ENCODE measurements around the gene SAP30.

The SAP30 gene

GRCh38 chr4:173380987-173381386 lies 10.2 kb downstream of the SAP30 start:
- H3K4me1 ChIP-seq: peaks cover 10% of the 10 kb centered on the region
- H3K36me3 ChIP-seq (replicated peaks): no peaks in the 10 kb centered on the region; the same call in none of the 2 replicates
- no peaks in the 10 kb centered on the region for H3K9me3 ChIP-seq
- in situ Hi-C loops (cut with MboI; ENCODE audit: low sequenced_read_pairs): no loop called here
- DNase-seq (ENCODE audit: low spot score in 2 of 2): no peak
- H3K4me3 ChIP-seq: no peak overlapping the region
- H3K27me3 ChIP-seq (ENCODE audit: low read depth): no peaks in the 10 kb centered on the region

GRCh38 chr4:173381610-173382009 lies 10.9 kb downstream of the SAP30 start:
- Histone ChIP-seq H3K36me3 (replicated peaks) (no peaks in the 10 kb centered on the region; the same call in none of the 2 replicates), H3K9me3 (no peaks in the 10 kb centered on the region), H3K4me3 (no peak overlapping the region), H3K4me1 (peaks cover 10% of the 10 kb centered on the region), H3K27me3 (ENCODE audit: low read depth) (no peaks in the 10 kb centered on the region)
- DNase-seq (ENCODE audit: low spot score in 2 of 2): peak in 1 of 2 experiments; percentile 77
- in situ Hi-C loops (cut with MboI; ENCODE audit: low sequenced_read_pairs): no loop called here

- Histone ChIP-seq H3K4me3 (no peak overlapping the region), H3K9me3 (no peaks in the 10 kb centered on the region), H3K4me1 (peaks cover 10% of the 10 kb centered on the region), H3K27me3 (ENCODE audit: low read depth) (no peaks in the 10 kb centered on the region), H3K36me3 (replicated peaks) (no peaks in the 10 kb centered on the region; the same call in none of the 2 replicates)
- DNase-seq (ENCODE audit: low spot score in 2 of 2): no peak
- in situ Hi-C loops (cut with MboI; ENCODE audit: low sequenced_read_pairs): no loop called here
Observed at GRCh38 chr4:173382349-173382748, 11.6 kb downstream of the SAP30 start.

GRCh38 chr4:173386751-173387150 lies 16.0 kb downstream of the SAP30 start:
- H3K9me3 ChIP-seq: no peaks in the 10 kb centered on the region
- no peaks in the 10 kb centered on the region for H3K36me3 ChIP-seq (replicated peaks)
- H3K4me1 ChIP-seq: peaks cover 4% of the 10 kb centered on the region
- H3K4me3 ChIP-seq: no peak overlapping the region
- DNase-seq (ENCODE audit: low spot score in 2 of 2): no peak
- in situ Hi-C loops (cut with MboI; ENCODE audit: low sequenced_read_pairs): no loop called here
- no peaks in the 10 kb centered on the region for H3K27me3 ChIP-seq (ENCODE audit: low read depth)

GRCh38 chr4:173391701-173392100 lies 20.9 kb downstream of the SAP30 start:
- no peaks in the 10 kb centered on the region for H3K9me3 ChIP-seq
- no peaks in the 10 kb centered on the region for H3K27me3 ChIP-seq (ENCODE audit: low read depth)
- no peak overlapping the region for H3K4me3 ChIP-seq
- in situ Hi-C loops (cut with MboI; ENCODE audit: low sequenced_read_pairs): no loop called here
- no peaks in the 10 kb centered on the region for H3K4me1 ChIP-seq
- no peak for DNase-seq (ENCODE audit: low spot score in 2 of 2)
- H3K36me3 ChIP-seq (replicated peaks): no peaks in the 10 kb centered on the region

- H3K27me3 ChIP-seq (ENCODE audit: low read depth): no peaks in the 10 kb centered on the region
- no peak overlapping the region for H3K4me3 ChIP-seq
- peaks cover 3% of the 10 kb centered on the region; the same call in 1 of the 2 replicates for H3K4me1 ChIP-seq
- DNase-seq (ENCODE audit: low spot score in 2 of 2): no peak
- in situ Hi-C loops (cut with MboI; ENCODE audit: low sequenced_read_pairs): no loop called here
- no peaks in the 10 kb centered on the region for H3K9me3 ChIP-seq
- H3K36me3 ChIP-seq (replicated peaks): no peaks in the 10 kb centered on the region
Observed at GRCh38 chr4:173397604-173398003, 26.9 kb downstream of the SAP30 start.

- Histone ChIP-seq H3K4me1 (peaks cover 3% of the 10 kb centered on the region; the same call in 1 of the 2 replicates), H3K27me3 (ENCODE audit: low read depth) (no peaks in the 10 kb centered on the region), H3K9me3 (no peaks in the 10 kb centered on the region), H3K4me3 (no peak overlapping the region), H3K36me3 (replicated peaks) (no peaks in the 10 kb centered on the region)
- in situ Hi-C loops (cut with MboI; ENCODE audit: low sequenced_read_pairs): no loop called here
- DNase-seq (ENCODE audit: low spot score in 2 of 2): no peak
Observed at GRCh38 chr4:173398220-173398619, 27.5 kb downstream of the SAP30 start.

- Histone ChIP-seq H3K4me3 (no peak within 1 kb of the TSS), H3K36me3 (replicated peaks) (no peaks in the 10 kb centered on the region)
- no peak for DNase-seq (ENCODE audit: low spot score in 2 of 2)
Observed at GRCh38 chr4:173398779-173399415, 28.1 kb downstream of the SAP30 start, which contains the start of gene SCRG1. Gene SCRG1, minus strand, starts transcription at chr4:173399116. Its CDS starts 7,702 bp downstream, at chr4:173391414.

GRCh38 chr4:173401063-173401462 lies 30.3 kb downstream of the SAP30 start:
- Histone ChIP-seq H3K27me3 (ENCODE audit: low read depth) (no peaks in the 10 kb centered on the region), H3K4me1 (peaks cover 3% of the 10 kb centered on the region; the same call in 1 of the 2 replicates), H3K4me3 (no peak overlapping the region), H3K9me3 (no peaks in the 10 kb centered on the region), H3K36me3 (replicated peaks) (no peaks in the 10 kb centered on the region)
- in situ Hi-C loops (cut with MboI; ENCODE audit: low sequenced_read_pairs): no loop called here
- DNase-seq (ENCODE audit: low spot score in 2 of 2): no peak

More at GRCh38 chr4:173398779-173399415, 28.1 kb downstream of the SAP30 start, which contains the start of gene SCRG1:
- H3K27me3 ChIP-seq (ENCODE audit: low read depth): no peaks in the 10 kb centered on the region
- peaks cover 3% of the 10 kb centered on the region; the same call in 1 of the 2 replicates for H3K4me1 ChIP-seq
- no peaks in the 10 kb centered on the region for H3K9me3 ChIP-seq
- in situ Hi-C loops (cut with MboI; ENCODE audit: low sequenced_read_pairs): no loop called here

GRCh38 chr4:173403051-173403450 lies 32.3 kb downstream of the SAP30 start:
- in situ Hi-C loops (cut with MboI; ENCODE audit: low sequenced_read_pairs): no loop called here
- no peak overlapping the region for H3K4me3 ChIP-seq
- DNase-seq (ENCODE audit: low spot score in 2 of 2): no peak
- H3K36me3 ChIP-seq (replicated peaks): no peaks in the 10 kb centered on the region
- H3K27me3 ChIP-seq (ENCODE audit: low read depth): no peaks in the 10 kb centered on the region
- H3K4me1 ChIP-seq: peaks cover 3% of the 10 kb centered on the region; the same call in 1 of the 2 replicates
- H3K9me3 ChIP-seq: no peaks in the 10 kb centered on the region

GRCh38 chr4:173404296-173404865 lies 33.6 kb downstream of the SAP30 start:
- H3K4me3 ChIP-seq: no peak overlapping the region
- in situ Hi-C loops (cut with MboI; ENCODE audit: low sequenced_read_pairs): no loop called here
- no peak for DNase-seq (ENCODE audit: low spot score in 2 of 2)
- no peaks in the 10 kb centered on the region for H3K36me3 ChIP-seq (replicated peaks)
- H3K9me3 ChIP-seq: no peaks in the 10 kb centered on the region
- H3K4me1 ChIP-seq: no peaks in the 10 kb centered on the region
- H3K27me3 ChIP-seq (ENCODE audit: low read depth): no peaks in the 10 kb centered on the region

- DNase-seq (ENCODE audit: low spot score in 2 of 2): no peak
- Histone ChIP-seq H3K4me1 (no peaks in the 10 kb centered on the region), H3K27me3 (ENCODE audit: low read depth) (no peaks in the 10 kb centered on the region), H3K4me3 (no peak overlapping the region), H3K9me3 (no peaks in the 10 kb centered on the region), H3K36me3 (replicated peaks) (no peaks in the 10 kb centered on the region)
- in situ Hi-C loops (cut with MboI; ENCODE audit: low sequenced_read_pairs): no loop called here
Observed at GRCh38 chr4:173405840-173406606, 35.3 kb downstream of the SAP30 start.

GRCh38 chr4:173410079-173410478 lies 39.3 kb downstream of the SAP30 start:
- no peak for DNase-seq (ENCODE audit: low spot score in 2 of 2)
- no peaks in the 10 kb centered on the region for H3K27me3 ChIP-seq (ENCODE audit: low read depth)
- no peaks in the 10 kb centered on the region for H3K4me1 ChIP-seq
- H3K9me3 ChIP-seq: no peaks in the 10 kb centered on the region
- H3K36me3 ChIP-seq (replicated peaks): no peaks in the 10 kb centered on the region
- H3K4me3 ChIP-seq: no peak overlapping the region
- in situ Hi-C loops (cut with MboI; ENCODE audit: low sequenced_read_pairs): loop anchor here (10.0 kb wide), 1 partner anchor 125 kb away; no protein-coding TSS in a partner anchor

All from HAP-1 (cell line).